Measurements from ENCODE around the gene MFAP1.

GRCh38 chr15:43772624-43773023 is 51.9 kb downstream of the MFAP1 start:
- TF ChIP-seq EZH2 (IDR thresholded peaks at IDR 0.05; ENCODE audit: borderline replicate concordance, insufficient read depth, low read length, poor library complexity, severe bottlenecking) (no peak), EP300 (conservative IDR thresholded peaks at IDR 0.05; ENCODE audit: poor library complexity, severe bottlenecking) (no peak), RAD21 (conservative IDR thresholded peaks at IDR 0.05) (no peak), SMC3 (conservative IDR thresholded peaks at IDR 0.05; ENCODE audit: poor library complexity) (no peak), POLR2AphosphoS5 (IDR thresholded peaks at IDR 0.05) (no peak), MXI1 (conservative IDR thresholded peaks at IDR 0.05; ENCODE audit: poor library complexity, severe bottlenecking) (no peak), TAF1 (IDR thresholded peaks at IDR 0.05; ENCODE audit: low read depth) (no peak)
- TF ChIP-seq, protein P1, sequence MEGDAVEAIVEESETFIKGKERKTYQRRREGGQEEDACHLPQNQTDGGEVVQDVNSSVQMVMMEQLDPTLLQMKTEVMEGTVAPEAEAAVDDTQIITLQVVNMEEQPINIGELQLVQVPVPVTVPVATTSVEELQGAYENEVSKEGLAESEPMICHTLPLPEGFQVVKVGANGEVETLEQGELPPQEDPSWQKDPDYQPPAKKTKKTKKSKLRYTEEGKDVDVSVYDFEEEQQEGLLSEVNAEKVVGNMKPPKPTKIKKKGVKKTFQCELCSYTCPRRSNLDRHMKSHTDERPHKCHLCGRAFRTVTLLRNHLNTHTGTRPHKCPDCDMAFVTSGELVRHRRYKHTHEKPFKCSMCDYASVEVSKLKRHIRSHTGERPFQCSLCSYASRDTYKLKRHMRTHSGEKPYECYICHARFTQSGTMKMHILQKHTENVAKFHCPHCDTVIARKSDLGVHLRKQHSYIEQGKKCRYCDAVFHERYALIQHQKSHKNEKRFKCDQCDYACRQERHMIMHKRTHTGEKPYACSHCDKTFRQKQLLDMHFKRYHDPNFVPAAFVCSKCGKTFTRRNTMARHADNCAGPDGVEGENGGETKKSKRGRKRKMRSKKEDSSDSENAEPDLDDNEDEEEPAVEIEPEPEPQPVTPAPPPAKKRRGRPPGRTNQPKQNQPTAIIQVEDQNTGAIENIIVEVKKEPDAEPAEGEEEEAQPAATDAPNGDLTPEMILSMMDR (IDR thresholded peaks at IDR 0.05; ENCODE audit: poor library complexity, severe bottlenecking), result no peak
- TF ChIP-seq, protein P2, sequence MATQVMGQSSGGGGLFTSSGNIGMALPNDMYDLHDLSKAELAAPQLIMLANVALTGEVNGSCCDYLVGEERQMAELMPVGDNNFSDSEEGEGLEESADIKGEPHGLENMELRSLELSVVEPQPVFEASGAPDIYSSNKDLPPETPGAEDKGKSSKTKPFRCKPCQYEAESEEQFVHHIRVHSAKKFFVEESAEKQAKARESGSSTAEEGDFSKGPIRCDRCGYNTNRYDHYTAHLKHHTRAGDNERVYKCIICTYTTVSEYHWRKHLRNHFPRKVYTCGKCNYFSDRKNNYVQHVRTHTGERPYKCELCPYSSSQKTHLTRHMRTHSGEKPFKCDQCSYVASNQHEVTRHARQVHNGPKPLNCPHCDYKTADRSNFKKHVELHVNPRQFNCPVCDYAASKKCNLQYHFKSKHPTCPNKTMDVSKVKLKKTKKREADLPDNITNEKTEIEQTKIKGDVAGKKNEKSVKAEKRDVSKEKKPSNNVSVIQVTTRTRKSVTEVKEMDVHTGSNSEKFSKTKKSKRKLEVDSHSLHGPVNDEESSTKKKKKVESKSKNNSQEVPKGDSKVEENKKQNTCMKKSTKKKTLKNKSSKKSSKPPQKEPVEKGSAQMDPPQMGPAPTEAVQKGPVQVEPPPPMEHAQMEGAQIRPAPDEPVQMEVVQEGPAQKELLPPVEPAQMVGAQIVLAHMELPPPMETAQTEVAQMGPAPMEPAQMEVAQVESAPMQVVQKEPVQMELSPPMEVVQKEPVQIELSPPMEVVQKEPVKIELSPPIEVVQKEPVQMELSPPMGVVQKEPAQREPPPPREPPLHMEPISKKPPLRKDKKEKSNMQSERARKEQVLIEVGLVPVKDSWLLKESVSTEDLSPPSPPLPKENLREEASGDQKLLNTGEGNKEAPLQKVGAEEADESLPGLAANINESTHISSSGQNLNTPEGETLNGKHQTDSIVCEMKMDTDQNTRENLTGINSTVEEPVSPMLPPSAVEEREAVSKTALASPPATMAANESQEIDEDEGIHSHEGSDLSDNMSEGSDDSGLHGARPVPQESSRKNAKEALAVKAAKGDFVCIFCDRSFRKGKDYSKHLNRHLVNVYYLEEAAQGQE (IDR thresholded peaks at IDR 0.05; ENCODE audit: borderline replicate concordance), result no peak

Data from neural cell (in vitro differentiated cells).